GM21825 (cell line): Measurements from ENCODE around the gene MAPK13.
"Not testable (repeated sequence)": the region's sequence is repeated elsewhere in the genome, so short reads cannot be mapped to it uniquely, and the experiment has no call there.

Experiments
- ATAC-seq: cut with Tn5 transposase; IDR thresholded peaks from one replicate; pipeline ENCODE4 v1.9.1; 2021; ENCODE audit warnings: mild to moderate bottlenecking, moderate library complexity; ENCODE audit not compliant: unreplicated experiment

Gene MAPK13

DNA sequence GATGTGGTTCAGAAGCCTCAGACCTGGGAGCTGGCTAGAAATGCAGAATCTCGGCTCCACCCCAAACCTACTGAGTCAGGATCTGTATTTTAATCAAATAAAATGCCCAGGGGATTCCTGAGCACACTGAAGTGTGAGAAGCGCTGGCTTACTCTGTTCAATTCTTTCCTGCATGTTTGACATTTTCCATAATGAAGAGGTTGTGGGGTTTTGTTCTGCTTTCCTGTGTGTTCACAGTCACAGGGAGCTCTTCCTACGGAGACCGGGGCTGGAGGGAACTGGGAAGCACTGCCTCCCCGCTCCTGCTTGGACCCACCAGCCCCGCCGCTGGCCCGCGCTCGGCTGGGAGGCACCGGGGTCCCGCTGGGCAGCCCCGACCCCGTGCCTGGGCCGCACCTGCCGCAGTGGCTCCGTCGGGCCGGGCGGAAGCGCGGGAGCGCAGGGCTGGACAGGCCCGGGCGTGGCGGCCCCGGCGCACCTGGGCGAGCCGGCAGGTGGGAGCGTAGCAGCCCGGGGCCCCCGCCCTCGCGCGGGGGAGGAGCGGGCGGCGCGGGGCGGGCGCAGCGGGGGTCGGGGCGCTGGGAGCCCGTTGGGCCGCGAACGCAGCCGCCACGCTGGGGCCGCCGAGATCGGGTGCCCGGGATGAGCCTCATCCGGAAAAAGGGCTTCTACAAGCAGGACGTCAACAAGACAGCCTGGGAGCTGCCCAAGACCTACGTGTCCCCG is at the start of gene MAPK13:
Gene MAPK13 (plus strand): TSS at position 573 of the 726 bp plus-strand sequence. CDS start 70 bp downstream, at position 643.
- ATAC-seq, result no peak

DNA sequence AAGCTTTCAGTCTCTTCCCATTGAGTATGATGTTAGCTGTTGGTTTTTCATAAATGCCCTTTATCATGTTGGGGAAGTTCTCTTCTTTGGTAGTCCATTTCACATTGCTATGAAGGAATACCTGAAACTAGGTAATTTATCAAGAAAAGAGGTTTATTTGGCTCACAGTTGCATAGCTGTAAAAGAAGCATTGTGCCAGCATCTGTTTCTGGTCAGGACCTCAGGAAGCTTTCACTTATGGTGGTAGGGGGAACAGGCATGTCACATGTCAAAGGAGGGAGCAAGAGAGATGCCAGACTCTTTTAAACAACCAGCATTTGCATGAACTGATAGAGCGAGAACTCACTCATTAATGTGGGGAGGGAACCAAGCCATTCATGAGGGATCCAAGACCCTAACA is 48.0 kb upstream of the MAPK13 start:
- ATAC-seq, result no peak

DNA sequence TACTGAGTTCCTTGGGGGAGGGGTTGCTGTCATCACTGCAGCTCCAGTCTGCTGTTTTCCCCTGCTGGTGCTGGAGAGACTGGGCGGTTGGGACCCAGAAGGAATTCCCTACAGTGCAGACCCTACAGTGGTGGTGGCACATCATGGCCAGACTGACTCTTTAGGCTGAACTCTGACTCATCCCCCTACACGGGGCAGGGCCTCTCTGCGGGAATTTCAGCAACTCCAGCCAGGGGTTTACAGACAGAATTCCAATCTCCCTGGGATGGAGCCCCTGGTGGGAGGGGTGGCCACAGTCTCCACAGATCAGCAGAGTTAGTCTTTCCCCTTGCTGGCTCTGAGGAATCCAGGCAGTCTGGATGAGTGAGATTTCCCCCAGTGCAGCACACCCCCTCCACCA is 46.9 kb upstream of the MAPK13 start:
- ATAC-seq, result no peak

DNA sequence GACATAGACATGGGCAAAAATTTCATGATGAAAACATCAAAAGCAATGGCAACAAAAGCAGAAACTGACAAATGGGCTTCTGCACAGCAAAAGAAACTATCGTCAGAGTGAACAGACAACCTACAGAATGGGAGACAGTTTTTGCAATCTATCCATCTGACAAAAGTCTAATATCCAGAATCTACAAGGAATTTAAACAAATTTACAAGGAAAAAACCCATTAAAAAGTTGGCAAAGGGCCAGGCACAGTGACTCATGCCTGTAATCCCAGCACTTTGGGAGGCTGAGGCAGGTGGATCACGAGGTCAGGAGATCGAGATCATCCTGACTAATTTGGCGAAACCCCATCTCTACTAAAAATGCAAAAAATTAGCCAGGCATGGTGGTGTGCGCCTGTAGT is 42.1 kb upstream of the MAPK13 start:
- not testable (repeated sequence) for ATAC-seq

DNA sequence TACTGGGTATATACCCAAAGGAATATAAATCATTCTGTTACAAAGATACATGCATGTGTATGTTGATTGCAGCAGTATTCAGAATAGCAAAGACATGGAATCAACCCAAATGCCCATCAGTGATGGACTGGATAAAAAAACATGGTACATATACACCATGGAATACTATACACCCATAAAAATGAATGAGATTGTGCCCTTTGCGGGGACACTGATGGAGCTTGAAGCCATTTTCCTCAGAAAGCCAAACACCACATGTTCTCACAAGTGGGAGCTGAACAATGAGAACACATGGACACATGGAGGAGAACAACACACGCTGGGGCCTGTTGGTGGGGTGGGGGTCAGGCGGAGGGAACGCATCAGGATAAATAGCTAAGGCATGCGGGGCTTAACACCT is 41.3 kb upstream of the MAPK13 start:
- no peak for ATAC-seq

DNA sequence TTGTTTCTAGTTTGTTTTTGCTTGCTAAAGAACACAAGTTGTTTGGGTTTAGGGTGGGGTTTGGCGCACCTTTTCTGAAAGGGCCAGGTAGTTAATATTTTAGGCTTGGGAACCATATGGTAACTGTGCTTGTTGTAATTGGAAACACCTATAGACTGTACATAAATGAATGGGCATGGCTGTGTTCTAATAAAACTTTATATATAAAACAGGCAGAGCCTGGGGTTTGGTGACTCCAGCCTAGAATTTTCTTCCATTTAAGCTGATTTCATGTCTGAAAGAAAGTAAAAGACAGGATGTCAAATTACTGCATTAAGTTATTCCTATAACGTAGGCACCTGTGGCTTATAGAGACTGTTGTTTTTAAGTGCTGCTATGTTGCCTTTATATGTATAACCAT is 36.1 kb upstream of the MAPK13 start:
- ATAC-seq, result no peak

DNA sequence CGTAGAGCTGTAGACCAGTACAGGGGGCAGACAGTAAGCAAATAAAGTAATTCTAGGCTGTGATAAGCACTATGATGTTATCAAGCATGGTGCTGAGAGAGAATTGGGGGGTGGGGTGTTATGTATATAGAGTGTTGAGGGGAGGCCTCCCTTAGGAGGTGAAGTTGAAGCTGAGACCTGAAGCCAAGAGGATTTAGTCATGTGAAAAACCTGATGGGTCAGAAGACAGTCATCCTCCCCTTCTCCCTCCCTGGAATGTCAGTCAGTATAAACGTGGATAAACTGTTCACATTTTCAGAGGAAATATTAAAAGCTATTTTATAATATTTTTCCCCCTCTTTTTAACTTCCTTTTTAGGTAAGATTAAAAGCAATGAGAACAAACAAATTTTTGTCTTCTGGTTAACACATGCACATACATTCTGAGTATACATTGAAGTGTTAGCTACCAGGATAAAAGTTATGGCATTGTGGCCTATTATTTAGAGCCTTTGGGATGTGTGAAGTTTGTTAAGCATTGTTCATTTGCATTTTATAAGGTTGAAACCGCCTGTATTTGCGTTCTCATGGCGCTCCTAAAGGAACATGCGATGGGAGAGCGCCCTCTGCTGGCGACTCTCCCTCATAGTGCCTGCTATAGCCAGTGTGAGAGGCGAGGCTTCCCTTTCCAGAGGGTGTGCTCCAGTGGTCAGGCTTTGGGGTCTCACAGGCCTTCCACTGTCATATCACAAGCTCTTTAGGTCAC is 35.4 kb upstream of the MAPK13 start:
- no peak for ATAC-seq

DNA sequence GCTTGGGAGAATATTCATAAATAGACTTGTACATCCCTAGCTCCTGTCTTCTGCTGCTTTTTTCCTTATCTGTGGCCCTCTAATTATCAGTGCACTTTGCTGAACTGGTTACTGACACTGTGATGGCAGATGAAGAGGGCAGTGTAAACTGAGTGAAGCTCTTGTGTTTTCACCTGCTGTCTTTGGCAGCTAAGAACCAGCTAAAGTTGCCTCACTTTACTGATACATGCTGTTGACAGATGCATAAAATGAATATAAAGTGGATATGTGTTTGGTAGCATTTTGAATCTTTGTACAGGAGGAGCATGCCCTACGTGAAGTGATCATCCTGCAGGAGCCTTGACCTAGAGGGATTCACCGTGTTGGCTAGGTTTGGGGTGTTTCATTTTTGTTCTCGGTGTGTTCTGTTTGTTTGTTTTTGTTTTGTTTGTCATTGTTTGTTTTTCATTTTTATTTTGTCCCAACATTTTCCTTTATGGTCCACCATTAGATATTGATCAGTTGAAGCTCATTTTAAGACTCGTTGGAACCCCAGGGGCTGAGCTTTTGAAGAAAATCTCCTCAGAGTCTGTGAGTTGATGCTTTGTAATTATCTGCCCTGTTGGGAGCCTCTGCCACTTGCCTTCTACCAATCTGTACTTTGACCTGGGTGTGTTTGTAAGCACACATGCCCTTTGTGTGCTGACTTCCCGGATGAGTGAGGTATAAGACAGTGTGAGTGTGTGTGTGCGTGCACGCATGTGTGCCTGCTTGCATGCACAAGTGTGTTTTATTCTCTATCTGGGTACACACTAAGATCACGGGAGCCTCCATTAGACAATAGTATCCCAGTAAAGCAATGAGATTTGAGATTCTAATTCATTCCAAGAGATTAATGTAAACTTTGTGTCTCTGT is 34.6 kb upstream of the MAPK13 start:
- no peak for ATAC-seq

DNA sequence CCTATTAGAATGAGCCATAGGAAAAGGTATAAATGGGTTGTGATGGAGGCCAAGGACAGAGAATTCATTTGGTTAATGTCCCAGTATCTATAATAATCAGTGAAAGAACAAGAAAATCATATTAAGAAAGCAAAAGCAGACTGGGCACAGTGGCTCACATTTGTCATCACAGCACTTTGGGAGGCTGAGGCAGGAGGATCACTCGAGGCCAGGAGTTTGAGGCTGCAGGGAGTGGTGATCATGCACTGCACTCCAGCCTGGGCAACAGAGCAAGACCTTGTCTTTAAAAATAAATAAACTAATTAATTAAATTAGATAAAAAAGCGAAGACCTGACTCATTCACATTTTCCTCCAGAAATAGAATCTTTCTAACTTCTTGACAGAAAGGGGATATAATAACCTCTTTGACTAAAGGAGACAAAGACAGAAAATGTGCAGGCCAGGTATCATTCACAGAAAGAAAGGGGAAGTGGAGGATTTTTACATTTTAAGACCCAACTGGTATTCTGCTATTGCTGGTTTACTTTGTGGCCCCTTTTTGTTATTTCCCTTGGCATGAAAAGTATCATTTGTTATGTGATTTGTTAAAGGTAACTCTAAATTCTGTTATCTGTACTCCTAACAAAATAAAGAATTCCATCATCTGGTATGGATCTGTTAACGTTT is 31.9 kb upstream of the MAPK13 start:
- ATAC-seq, result no peak

DNA sequence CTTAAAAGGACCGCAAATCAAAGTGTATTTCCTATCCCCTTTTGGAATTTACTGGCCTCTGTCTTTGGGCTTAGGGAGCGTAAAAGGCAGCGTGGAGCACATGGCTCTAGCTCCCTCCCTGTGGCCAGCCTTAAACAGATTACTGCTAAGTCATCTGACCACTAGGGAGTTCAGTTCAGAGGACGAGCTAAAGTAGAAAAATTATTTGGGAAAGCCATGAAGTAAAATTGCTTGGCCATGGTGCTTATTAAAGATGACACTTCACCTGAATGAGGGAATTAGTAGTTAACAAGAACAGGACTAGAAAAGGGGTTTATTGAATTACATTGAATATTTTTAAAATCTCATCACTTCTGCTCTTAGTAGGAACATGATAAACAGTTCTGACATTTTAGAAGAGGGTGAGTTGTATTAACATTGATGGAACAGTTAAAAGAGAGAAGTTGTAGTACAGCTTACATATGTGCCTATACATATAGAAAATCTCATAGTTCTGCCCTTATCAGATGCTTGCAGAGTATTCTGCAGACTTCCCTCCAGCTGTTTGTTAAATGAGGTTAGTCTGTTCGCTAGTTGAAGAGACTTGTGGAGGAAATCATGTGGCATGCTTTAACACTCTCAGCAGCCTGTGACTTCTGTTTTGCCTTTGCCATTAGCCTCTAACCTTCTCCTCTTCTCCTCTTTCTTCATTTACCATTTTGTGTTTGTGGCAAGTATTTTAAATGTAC is 31.2 kb upstream of the MAPK13 start:
- ATAC-seq, result no peak

DNA sequence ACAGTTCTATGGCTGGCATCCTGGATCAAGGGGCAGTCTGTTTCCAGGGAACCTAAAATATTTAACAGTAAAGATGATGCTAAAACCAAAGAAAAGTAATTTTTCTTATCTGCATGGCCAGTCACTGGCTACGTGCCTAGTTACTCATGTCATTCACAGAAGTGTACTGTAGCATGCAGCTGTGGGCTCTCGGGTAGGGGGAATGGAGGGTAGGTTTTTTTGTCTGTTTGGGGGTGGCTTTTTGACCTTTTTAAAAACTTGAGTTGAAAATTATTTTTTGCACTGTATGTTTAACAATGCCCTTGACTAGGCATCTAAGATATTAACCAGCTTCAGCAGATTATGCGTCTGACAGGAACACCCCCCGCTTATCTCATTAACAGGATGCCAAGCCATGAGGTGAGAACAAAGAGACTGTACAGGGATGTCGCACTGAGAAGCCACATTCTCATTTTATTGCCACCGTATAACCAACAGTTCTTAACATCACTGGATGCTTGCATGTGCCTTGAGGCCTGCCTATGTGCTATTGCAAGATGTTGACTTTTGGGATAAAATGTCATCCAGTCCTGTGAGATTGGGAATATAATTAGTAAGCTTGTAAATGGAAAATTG is 30.3 kb upstream of the MAPK13 start:
- no peak for ATAC-seq

DNA sequence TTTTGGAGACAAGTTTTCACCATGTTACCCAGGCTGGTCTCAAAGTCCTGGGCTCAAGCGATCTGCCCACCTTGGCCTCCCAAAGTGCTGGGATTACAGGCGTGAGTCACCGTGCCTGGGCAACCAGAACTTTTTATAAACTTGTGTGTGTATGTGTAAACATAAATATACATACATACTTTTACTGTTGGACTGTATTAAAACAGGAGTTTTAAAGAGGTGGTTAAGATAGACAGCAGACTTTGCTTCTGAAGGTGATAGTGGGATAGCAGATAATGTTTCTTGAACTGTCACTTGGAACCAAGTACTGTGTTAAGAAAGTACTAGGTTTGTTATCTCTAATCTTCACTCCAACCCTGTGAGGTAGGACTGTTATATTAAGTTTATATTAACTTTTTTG is 28.6 kb upstream of the MAPK13 start:
- no peak for ATAC-seq

DNA sequence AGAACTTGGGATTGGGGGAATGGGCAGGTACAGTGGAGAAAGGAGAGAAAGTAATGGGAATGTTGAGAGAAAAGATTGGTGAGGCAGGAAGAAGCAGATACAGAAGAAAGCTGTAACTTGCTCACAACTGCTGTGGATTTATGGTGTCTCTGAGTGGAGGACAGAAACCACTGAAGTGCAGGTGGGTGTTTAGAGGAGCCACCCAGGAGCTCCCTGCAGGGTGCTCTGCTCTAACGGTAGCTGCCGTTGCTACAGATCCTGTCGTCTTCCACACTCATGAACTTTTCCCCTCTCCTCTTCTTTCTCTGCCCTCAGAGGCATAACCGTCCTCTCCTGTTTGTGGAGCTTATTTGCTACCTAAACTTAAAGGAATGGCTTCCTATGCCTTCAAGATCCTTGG is 27.5 kb upstream of the MAPK13 start:
- ATAC-seq, result no peak

DNA sequence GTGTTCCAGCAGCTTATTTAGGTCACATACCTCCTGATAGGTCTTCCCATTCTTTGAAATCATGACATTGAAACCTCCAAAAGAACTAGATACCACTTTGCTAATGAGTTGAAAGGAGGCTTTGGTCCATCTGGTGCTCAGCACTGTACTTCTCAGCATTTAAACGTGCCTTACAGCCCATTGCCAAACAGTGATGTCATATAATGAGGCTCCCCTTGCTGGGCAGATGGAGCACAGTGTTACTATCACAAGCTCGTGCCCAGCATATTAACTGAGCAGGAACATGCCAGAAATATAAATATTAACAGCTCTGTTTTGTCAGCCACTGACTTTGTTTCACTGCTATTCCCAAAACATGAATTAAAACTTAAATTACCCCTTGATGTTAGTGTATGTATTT is 25.5 kb upstream of the MAPK13 start:
- ATAC-seq, result no peak

DNA sequence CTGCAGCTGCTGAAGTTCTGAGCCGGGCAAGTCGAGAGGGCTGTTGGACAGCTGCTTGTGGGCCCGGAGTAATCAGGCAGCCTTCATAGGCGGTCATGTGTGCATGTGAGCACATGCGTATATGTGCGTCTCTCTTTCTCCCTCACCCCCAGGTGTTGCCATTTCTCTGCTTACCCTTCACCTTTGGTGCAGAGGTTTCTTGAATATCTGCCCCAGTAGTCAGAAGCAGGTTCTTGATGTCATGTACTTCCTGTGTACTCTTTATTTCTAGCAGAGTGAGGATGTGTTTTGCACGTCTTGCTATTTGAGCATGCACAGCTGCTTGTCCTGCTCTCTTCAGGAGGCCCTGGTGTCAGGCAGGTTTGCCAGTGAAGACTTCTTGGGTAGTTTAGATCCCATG is 21.2 kb upstream of the MAPK13 start:
- ATAC-seq, result no peak

DNA sequence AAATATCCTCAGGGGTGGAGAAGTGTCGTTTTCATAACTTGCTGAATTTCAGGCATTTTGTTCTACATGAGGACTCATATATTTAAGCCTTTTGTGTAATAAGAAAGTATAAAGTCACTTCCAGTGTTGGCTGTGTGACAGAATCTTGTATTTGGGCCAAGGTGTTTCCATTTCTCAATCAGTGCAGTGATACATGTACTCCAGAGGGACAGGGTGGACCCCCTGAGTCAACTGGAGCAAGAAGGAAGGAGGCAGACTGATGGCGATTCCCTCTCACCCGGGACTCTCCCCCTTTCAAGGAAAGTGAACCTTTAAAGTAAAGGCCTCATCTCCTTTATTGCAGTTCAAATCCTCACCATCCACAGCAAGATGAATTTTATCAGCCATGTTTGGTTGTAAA is 20.3 kb upstream of the MAPK13 start:
- ATAC-seq, result no peak

DNA sequence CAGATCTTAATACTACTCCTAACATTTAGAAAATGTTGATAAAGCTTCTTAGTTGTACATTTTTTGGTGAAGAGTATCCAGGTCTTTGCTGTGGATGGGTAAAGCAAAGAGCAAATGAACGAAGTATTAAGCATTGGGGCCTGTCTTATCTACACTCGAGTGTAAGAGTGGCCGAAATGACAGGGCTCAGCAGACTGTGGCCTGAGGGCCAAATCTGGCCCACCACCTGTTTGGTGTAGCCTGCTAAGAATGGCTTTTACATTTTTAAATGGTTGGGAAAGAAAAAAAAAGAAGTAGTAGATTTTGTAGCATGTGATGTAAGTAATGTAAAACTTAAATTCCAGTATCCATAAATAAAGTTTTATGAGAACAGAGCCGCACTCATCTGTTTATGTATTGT is 19.4 kb upstream of the MAPK13 start:
- ATAC-seq, result no peak

DNA sequence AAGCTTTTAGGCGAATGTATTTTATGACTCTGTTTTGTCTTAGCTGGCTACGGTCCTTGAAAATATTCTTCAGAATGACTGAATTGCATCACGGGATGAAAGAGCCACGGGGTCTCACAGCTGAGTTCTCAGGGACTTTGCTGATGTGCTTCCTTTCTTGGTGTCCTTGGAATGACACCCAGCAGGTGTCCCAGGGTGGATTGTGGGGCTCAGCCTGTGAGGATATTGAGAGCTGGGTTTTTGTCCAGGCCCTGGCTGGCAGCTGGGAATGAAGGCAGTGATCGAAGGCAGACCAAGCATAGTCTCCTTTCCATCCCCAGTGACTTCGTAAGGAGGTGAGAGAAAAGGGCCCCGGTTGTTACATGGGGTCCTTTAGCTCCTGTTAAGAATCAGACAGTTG is 18.8 kb upstream of the MAPK13 start:
- no peak for ATAC-seq

DNA sequence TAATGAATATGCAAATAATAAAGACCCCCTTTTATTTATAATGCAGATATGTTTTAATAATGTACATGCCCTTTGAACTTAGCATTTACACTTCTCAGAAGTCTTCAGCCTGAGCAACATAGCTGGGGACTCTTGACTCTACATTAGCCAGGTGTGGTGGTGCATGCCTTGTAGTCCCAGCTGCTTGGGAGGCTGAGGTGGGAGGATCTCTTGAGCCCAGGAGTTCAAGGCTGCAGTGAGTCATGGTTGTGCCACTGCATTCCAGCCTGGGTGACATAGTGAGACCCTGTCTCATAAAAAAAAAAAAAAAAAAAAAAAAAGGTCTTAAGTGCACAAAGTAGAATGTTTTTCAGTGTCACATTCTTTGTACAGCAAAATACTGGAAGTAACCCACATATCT is 17.3 kb upstream of the MAPK13 start:
- ATAC-seq, result no peak

DNA sequence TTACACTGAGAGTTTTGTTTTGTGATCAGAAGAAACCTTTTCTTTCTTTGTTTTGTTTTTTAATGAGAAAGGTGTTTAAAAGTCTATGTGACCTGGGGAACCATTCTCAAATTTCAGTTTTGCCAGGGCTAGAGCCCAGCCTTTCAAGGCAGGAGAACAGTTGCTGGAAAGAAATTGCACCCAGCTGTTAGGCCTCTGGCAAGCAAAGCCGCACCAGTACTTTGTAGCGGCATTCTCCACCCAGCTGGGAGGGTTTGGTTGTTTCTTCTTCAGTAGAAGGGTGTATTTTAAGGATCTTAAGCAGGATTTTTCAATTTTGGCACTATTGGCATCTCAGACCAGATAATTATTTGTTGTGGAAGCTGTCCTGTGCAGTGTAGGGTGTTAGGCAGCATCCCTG is 16.6 kb upstream of the MAPK13 start:
- no peak for ATAC-seq
